SK-N-SH (cell line): ENCODE data around the gene GPR180. TPM values are rescaled to one million over a fixed set of nuclear protein-coding genes. Genes with fewer than 3 reads are reported as not detected.

Experiments
- CTCF ChIA-PET: fragments of 300-600, 350-600 bp; formaldehyde crosslinking; extraction: SDS; loops from one replicate; lab custom pipeline; 2021; lab: Yijun Ruan, JAX
- POLR2A ChIA-PET: fragments of 350-600 bp; sonication (Branson Sonifier 250); formaldehyde crosslinking; extraction: SDS; loops from one replicate; lab custom pipeline; 2020; ENCODE audit warnings: antibody characterized with exemption, inconsistent platforms; lab: Yijun Ruan, JAX
- DNase-seq: peaks from one replicate; pipeline ENCODE4 v3.0.0; 2012
- H2AFZ ChIP-seq: fragments of 200-600 bp; sonication (generic); 2 replicates; pipeline ENCODE4 v1.8.1; 2016; ENCODE audit warnings: antibody characterized with exemption, mild to moderate bottlenecking, low read depth
- H3F3A ChIP-seq: fragments of 200-600 bp; sonication (generic); replicated peaks from 2 replicates; pipeline ENCODE3; 2016; ENCODE audit warnings: antibody characterized with exemption, mild to moderate bottlenecking; ENCODE audit not compliant: insufficient read depth
- H3K27ac ChIP-seq, 2 experiments: fragments of 200-500 bp in 1 of 2; fragments of 200-600 bp in 1 of 2; sonication (Bioruptor generic) in 1 of 2; sonication (generic), shearing (Covaris generic) in 1 of 2; 2 replicates each; pipeline versions ENCODE4 v1.5.1 to v1.6.1; 2014 to 2016; ENCODE audit warnings: low read depth in 2 of 2, inconsistent platforms in 1 of 2, low read length in 1 of 2, mild to moderate bottlenecking in 1 of 2, mixed read lengths in 1 of 2
- H3K27me3 ChIP-seq: fragments of 200-600 bp; sonication (generic), shearing (Covaris generic); 2 replicates; pipeline ENCODE4 v1.6.1; 2016; ENCODE audit warnings: mixed run types; ENCODE audit not compliant: insufficient read depth
- H3K36me3 ChIP-seq, 2 experiments: fragments of 200-500 bp in 1 of 2; fragments of 200-600 bp in 1 of 2; sonication (Bioruptor generic) in 1 of 2; sonication (generic) in 1 of 2; replicated peaks in 1 of 2; 2 replicates each; pipeline versions ENCODE3 to v1.5.1; 2014 to 2016; ENCODE audit warnings: low read length in 1 of 2, mild to moderate bottlenecking in 1 of 2; ENCODE audit not compliant: insufficient read depth in 2 of 2, control insufficient read depth in 1 of 2
- H3K4me1 ChIP-seq, 2 experiments: fragments of 200-500 bp in 1 of 2; fragments of 200-600 bp in 1 of 2; sonication (Bioruptor generic) in 1 of 2; sonication (generic), shearing (Covaris generic) in 1 of 2; 2 replicates each; pipeline versions ENCODE4 v1.5.1 to v1.6.1; 2014 to 2016; ENCODE audit warnings: low read depth in 1 of 2, low read length in 1 of 2, mixed run types in 1 of 2; ENCODE audit not compliant: insufficient read depth in 2 of 2, control insufficient read depth in 1 of 2
- H3K4me2 ChIP-seq: fragments of 200-600 bp; sonication (generic), shearing (Covaris generic); 2 replicates; pipeline ENCODE4 v1.6.1; 2017; ENCODE audit warnings: mixed run types
- H3K4me3 ChIP-seq, 2 experiments: fragments of 200-500 bp in 1 of 2; fragments of 200-600 bp in 1 of 2; sonication (Bioruptor generic) in 1 of 2; sonication (generic), shearing (Covaris generic) in 1 of 2; 2 replicates each; pipeline versions ENCODE4 v1.5.1 to v1.8.1; 2014 to 2016; ENCODE audit warnings: low read depth in 2 of 2, inconsistent platforms in 1 of 2, low read length in 1 of 2, mild to moderate bottlenecking in 1 of 2, mixed read lengths in 1 of 2, moderate library complexity in 1 of 2
- H3K79me2 ChIP-seq: fragments of 200-600 bp; sonication (generic); 2 replicates; pipeline ENCODE4 v1.8.1; 2017; ENCODE audit warnings: mild to moderate bottlenecking; ENCODE audit not compliant: insufficient read depth
- H3K9ac ChIP-seq: fragments of 200-600 bp; sonication (generic); 2 replicates; pipeline ENCODE4 v1.6.1; 2017; ENCODE audit warnings: mixed run types
- H3K9me2 ChIP-seq: fragments of 200-600 bp; sonication (generic); 2 replicates; pipeline ENCODE4 v1.6.1; 2017; ENCODE audit warnings: mixed run types
- H3K9me3 ChIP-seq: fragments of 200-600 bp; sonication (generic); 2 replicates; pipeline ENCODE4 v1.6.1; 2017; ENCODE audit warnings: mixed run types, mild to moderate bottlenecking, moderate library complexity
- H4K20me1 ChIP-seq: fragments of 200-600 bp; sonication (generic); 2 replicates; pipeline ENCODE4 v1.6.1; 2017; ENCODE audit warnings: mild to moderate bottlenecking, mixed run types; ENCODE audit not compliant: insufficient read depth
- CTCF ChIP-seq: fragments of 200-600 bp; sonication (generic); IDR thresholded peaks from 2 replicates; pipeline ENCODE4 v1.6.1; 2017; ENCODE audit warnings: antibody characterized with exemption, mild to moderate bottlenecking, moderate library complexity
- ELF1 ChIP-seq: IDR thresholded peaks from 2 replicates; pipeline ENCODE4 v1.4.0; 2012
- EP300 ChIP-seq, 2 experiments: IDR thresholded peaks; 2 replicates each; pipeline versions ENCODE4 v1.4.0 to v1.6.1; 2012; ENCODE audit warnings: borderline replicate concordance in 1 of 2, low read depth in 1 of 2, low read length in 1 of 2
- EZH2phosphoT487 ChIP-seq: fragments of 200-600 bp; sonication (generic); IDR thresholded peaks from 2 replicates; pipeline ENCODE4 v1.6.1; 2017; ENCODE audit warnings: low read depth, mixed run types, mild to moderate bottlenecking, antibody characterized with exemption, moderate library complexity, borderline replicate concordance
- FOXJ3 ChIP-seq: sonication (generic); formaldehyde crosslinking; IDR thresholded peaks from 2 replicates; pipeline ENCODE4 v1.5.1; 2020; ENCODE audit warnings: mild to moderate bottlenecking, missing genetic modification reagents
- PBX3 ChIP-seq: IDR thresholded peaks from 2 replicates; pipeline ENCODE4; 2012
- RCOR1 ChIP-seq: fragments of 150-350 bp; IDR thresholded peaks from 2 replicates; pipeline ENCODE4 v1.6.1; 2017; ENCODE audit warnings: antibody characterized with exemption, low read length
- SIN3A ChIP-seq: IDR thresholded peaks from 2 replicates; pipeline ENCODE4 v1.6.1; 2012; ENCODE audit warnings: low read depth, mild to moderate bottlenecking, low read length, moderate library complexity, borderline replicate concordance
- USF2 ChIP-seq: fragments of 150-350 bp; IDR thresholded peaks from 2 replicates; pipeline ENCODE4 v1.6.1; 2017; ENCODE audit warnings: antibody characterized with exemption, low read length, low read depth, borderline replicate concordance
- WGBS: methylation state at CpG from one replicate; pipeline ENCODE4 v1.1.6; 2017; ENCODE audit warnings: low lambda C conversion rate; 5-methylcytosine and 5-hydroxymethylcytosine counted together
- polyA plus RNA-seq, 3 experiments: library from polyadenylated mRNA; depleted of rRNA; stranded (reverse); fragments of >200 nt; gene quantifications; 2 replicates each; pipeline ENCODE4 v1.2.3, GENCODE V29; 2012

Gene GPR180
- polyA plus RNA-seq, 1 of the 3 experiments (the other 2 are of a cell fraction), result 1.8 TPM

DNA sequence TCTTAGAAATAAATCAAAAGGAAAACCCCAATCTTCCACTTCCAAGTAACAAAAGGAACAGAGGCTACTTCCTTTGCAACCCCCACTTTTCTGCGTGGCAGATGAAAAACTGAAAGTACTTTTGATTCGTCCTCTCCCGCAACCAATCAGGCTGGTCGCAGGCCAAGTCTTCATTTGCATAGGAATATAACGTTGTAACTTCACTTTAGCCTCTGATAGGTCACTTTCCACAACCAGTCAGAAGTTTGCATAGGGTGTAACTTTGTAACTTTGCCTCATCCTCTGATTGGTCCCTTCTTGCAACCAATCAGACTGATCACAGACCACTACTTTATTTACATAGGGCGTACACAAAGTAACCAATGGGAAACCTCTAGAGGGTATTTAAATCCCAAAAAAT, 42.9 kb upstream of the GPR180 start (continued):
- TF ChIP-seq CTCF (no peak), EP300 (IDR thresholded peaks at IDR 0.05; ENCODE audit: borderline replicate concordance in 1 of 2, low read depth in 1 of 2, low read length in 1 of 2) (no peak), PBX3 (no peak), ELF1 (no peak)

DNA sequence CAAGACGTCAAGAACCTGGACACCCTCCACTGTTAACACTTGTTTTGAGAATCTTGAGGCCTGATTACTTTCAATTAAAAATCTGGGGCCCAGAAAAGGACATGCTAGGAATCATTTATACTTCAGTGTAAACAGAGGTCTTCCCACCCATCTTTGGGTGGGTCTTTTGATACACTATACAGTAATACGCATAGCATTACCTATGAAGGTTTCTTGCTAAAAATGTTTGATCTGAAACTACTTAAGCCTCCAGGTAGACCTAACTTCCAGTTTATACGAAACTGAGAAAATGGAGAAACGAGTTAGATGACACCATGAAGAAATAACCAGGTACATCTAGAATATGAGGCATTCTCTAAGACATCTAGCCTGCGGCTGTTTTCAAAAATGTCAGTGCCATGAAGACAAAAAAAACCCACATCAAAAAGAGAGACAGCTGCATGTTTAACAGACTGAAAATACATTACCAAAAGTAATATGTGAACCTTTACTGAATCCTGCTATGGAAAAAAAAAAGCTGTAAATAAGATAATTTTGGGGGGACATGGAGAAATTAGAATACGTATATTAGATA, 42.3 kb upstream of the GPR180 start:
- CTCF ChIA-PET, result no interaction called here
- Histone ChIP-seq H3F3A (no peaks in the 10 kb centered on the region), H3K4me3 (no peak overlapping the region), H3K9me3 (no peaks in the 10 kb centered on the region), H2AFZ (no peak overlapping the region), H3K9ac (no peak overlapping the region), H4K20me1 (no peaks in the 10 kb centered on the region), H3K9me2 (no peaks in the 10 kb centered on the region), H3K27me3 (no peaks in the 10 kb centered on the region), H3K36me3 (no peaks in the 10 kb centered on the region), H3K4me2 (no peak overlapping the region), H3K79me2 (no peaks in the 10 kb centered on the region), H3K27ac (no peak overlapping the region), H3K4me1 (no peaks in the 10 kb centered on the region; a peak in 1 of 4 replicates)
- DNase-seq, result no peak
- no peak for TF ChIP-seq EZH2phosphoT487
- no peak for TF ChIP-seq FOXJ3
- no peak for TF ChIP-seq USF2
- TF ChIP-seq SIN3A, result no peak
- no peak for TF ChIP-seq CTCF
- TF ChIP-seq RCOR1, result no peak
- POLR2A ChIA-PET, result no interaction called here
- 75% methylated on average over 6 of the region's 6 CpGs for WGBS
